ENCODE results near the gene UBR2.

DNA sequence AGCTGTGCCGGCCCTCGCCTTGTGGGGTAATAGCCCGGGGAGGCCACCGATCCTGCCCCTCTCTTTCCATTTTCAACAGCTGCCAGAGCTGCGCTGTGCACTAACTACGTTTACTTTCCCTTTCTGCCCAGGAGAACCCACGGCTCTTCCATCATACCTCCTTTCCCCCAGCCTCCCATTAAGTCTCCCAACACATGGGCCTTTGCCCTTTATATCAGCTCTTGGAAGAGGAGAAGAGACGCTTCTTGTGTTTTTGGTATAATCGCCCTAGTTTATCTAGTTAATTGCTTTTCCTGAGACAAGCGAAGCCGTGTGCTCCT lies 637 bp downstream of the UBR2 start:
- TF ChIP-seq CTCF (IDR thresholded peaks at IDR 0.05) (no peak), POLR2A (IDR thresholded peaks at IDR 0.05) (no peak)

Measured in tibial nerve (tissue), 3 donors.